SU-DHL-6 (cell line): ENCODE data around the gene CENPS.

Experiments
- H2AFZ ChIP-seq: fragments of 200-600 bp; sonication (generic); 2 replicates; pipeline ENCODE4 v1.6.1; 2014; ENCODE audit warnings: low read depth, mild to moderate bottlenecking, moderate library complexity, mixed read lengths, antibody characterized with exemption, low read length; ENCODE audit not compliant: severe bottlenecking
- H3F3A ChIP-seq: fragments of 200-600 bp; shearing (Covaris generic); 2 replicates; pipeline ENCODE4 v1.6.0; 2016; ENCODE audit warnings: antibody characterized with exemption, mild to moderate bottlenecking; ENCODE audit not compliant: insufficient read depth
- H3K27ac ChIP-seq: fragments of 200-600 bp; sonication (generic); 2 replicates; pipeline ENCODE4 v1.5.1; 2016; ENCODE audit warnings: low read depth, mild to moderate bottlenecking, low read length, moderate library complexity, mixed read lengths
- H3K27me3 ChIP-seq: fragments of 200-600 bp; sonication (generic), shearing (Covaris generic); 2 replicates; pipeline ENCODE4 v1.6.0; 2014; ENCODE audit warnings: mild to moderate bottlenecking, low read length
- H3K36me3 ChIP-seq: fragments of 200-600 bp; sonication (generic); 2 replicates; pipeline ENCODE4 v1.6.1; 2014; ENCODE audit warnings: mild to moderate bottlenecking, low read length, mixed read lengths
- H3K4me2 ChIP-seq: fragments of 300-600, 200-600 bp; shearing (Covaris generic), sonication (generic); 2 replicates; pipeline ENCODE4 v1.6.0; 2014; ENCODE audit warnings: low read length, low read depth, mild to moderate bottlenecking; ENCODE audit not compliant: poor library complexity, severe bottlenecking
- H3K4me3 ChIP-seq: fragments of 200-600 bp; sonication (generic); 2 replicates; pipeline ENCODE4 v1.5.1; 2014; ENCODE audit warnings: antibody characterized with exemption, low read length, mild to moderate bottlenecking, mixed read lengths; ENCODE audit not compliant: insufficient read depth, poor library complexity, severe bottlenecking
- H3K79me2 ChIP-seq: fragments of 200-600 bp; sonication (generic); 2 replicates; pipeline ENCODE4 v1.6.1; 2014; ENCODE audit warnings: mild to moderate bottlenecking, low read length, moderate library complexity; ENCODE audit not compliant: insufficient read depth
- H3K9ac ChIP-seq: fragments of 200-600 bp; sonication (generic); 2 replicates; pipeline ENCODE4 v1.7.0; 2014; ENCODE audit warnings: mild to moderate bottlenecking, low read length
- H3K9me2 ChIP-seq: fragments of 200-600 bp; sonication (generic); replicated peaks from 2 replicates; pipeline ENCODE4 v1.6.1; 2014; ENCODE audit warnings: low read length; ENCODE audit not compliant: insufficient read depth
- H3K9me3 ChIP-seq: fragments of 200-600 bp; sonication (generic); 2 replicates; pipeline ENCODE4 v1.6.1; 2014; ENCODE audit warnings: low read length, mixed read lengths; ENCODE audit not compliant: insufficient read depth
- H4K20me1 ChIP-seq: fragments of 200-600 bp; sonication (generic); 2 replicates; pipeline ENCODE4 v1.6.1; 2014; ENCODE audit warnings: low read depth, mild to moderate bottlenecking, antibody characterized with exemption, low read length, moderate library complexity, mixed read lengths
- CTCF ChIP-seq: fragments of 200-600 bp; sonication (generic); IDR thresholded peaks from one replicate; pipeline ENCODE4 v1.5.1; 2017; ENCODE audit warnings: antibody characterized with exemption, mild to moderate bottlenecking, low read length, moderate library complexity; ENCODE audit not compliant: insufficient read depth, poor library complexity, severe bottlenecking
- EZH2phosphoT487 ChIP-seq: fragments of 200-600 bp; sonication (generic), shearing (Covaris generic); conservative IDR thresholded peaks from 2 replicates; pipeline ENCODE4 v1.6.1; 2018; ENCODE audit warnings: mild to moderate bottlenecking, antibody characterized with exemption, low read length, moderate library complexity, mixed read lengths

Gene CENPS

GRCh38 chr1:10419351-10419750, 10.9 kb upstream of the CENPS start:
- peaks cover 9% of the 10 kb centered on the region; the same call in 1 of the 2 replicates for H3K36me3 ChIP-seq
- no peak overlapping the region for H3K27ac ChIP-seq
- no peaks in the 10 kb centered on the region for H3K27me3 ChIP-seq
- H3K79me2 ChIP-seq, result no peaks in the 10 kb centered on the region
- H3K9me3 ChIP-seq, result no peaks in the 10 kb centered on the region
- no peaks in the 10 kb centered on the region for H3K9me2 ChIP-seq
- H3K4me2 ChIP-seq, result no peak overlapping the region
- no peak overlapping the region for H2AFZ ChIP-seq
- H3K9ac ChIP-seq, result no peak overlapping the region
- TF ChIP-seq CTCF (no peak), EZH2phosphoT487 (no peak)
- H4K20me1 ChIP-seq, result no peaks in the 10 kb centered on the region
- H3K4me3 ChIP-seq, result no peak overlapping the region
- 0 out of 2 replicates have a peak, but pooled peaks cover 2% of the 10 kb centered on the region for H3F3A ChIP-seq

- Histone ChIP-seq H3K4me3 (no peak overlapping the region), H3K79me2 (no peaks in the 10 kb centered on the region), H3F3A (0 out of 2 replicates have a peak, but pooled peaks cover 3% of the 10 kb centered on the region), H3K4me2 (no peak overlapping the region), H3K27ac (no peak overlapping the region), H3K9me2 (no peaks in the 10 kb centered on the region), H3K9ac (no peak overlapping the region), H3K27me3 (no peaks in the 10 kb centered on the region), H3K36me3 (peaks cover 6% of the 10 kb centered on the region; the same call in 1 of the 2 replicates), H4K20me1 (no peaks in the 10 kb centered on the region), H2AFZ (no peak overlapping the region), H3K9me3 (no peaks in the 10 kb centered on the region)
- TF ChIP-seq CTCF (no peak), EZH2phosphoT487 (no peak)
Measured at GRCh38 chr1:10421637-10422036, 8.6 kb upstream of the CENPS start.

- 0 out of 2 replicates have a peak, but pooled peaks cover 3% of the 10 kb centered on the region for H3F3A ChIP-seq
- no peaks in the 10 kb centered on the region for H3K36me3 ChIP-seq
- no peak overlapping the region for H3K4me2 ChIP-seq
- no peaks in the 10 kb centered on the region for H3K79me2 ChIP-seq
- no peaks in the 10 kb centered on the region for H3K9me3 ChIP-seq
- no peak for TF ChIP-seq EZH2phosphoT487
- no peak for TF ChIP-seq CTCF
- no peaks in the 10 kb centered on the region for H3K9me2 ChIP-seq
- no peaks in the 10 kb centered on the region for H4K20me1 ChIP-seq
- no peak overlapping the region for H3K27ac ChIP-seq
- no peaks in the 10 kb centered on the region for H3K27me3 ChIP-seq
- H2AFZ ChIP-seq, result no peak overlapping the region
- H3K4me3 ChIP-seq, result no peak overlapping the region
- H3K9ac ChIP-seq, result no peak overlapping the region
Measured at GRCh38 chr1:10424034-10424433, 6.2 kb upstream of the CENPS start.
